Left lung (tissue), 10 donors: Measurements from ENCODE around the gene FAM107B. TPM values are rescaled to one million over a fixed set of nuclear protein-coding genes. Genes with fewer than 3 reads are reported as not detected.

Experiments
- ATAC-seq: fragments of 200-7000 bp; cut with Tn5 transposase; one replicate; pipeline ENCODE4 v1.9.1; 2020; ENCODE audit warnings: moderate library complexity
- DNase-seq, 4 donors: peaks; one replicate each; pipeline ENCODE4 v3.0.0-alpha.2; 2013 to 2020
- H3K27ac ChIP-seq, 2 donors: fragments of 200-600 bp; sonication (generic) in 1 of 2; one replicate each; pipeline versions ENCODE4 v1.5.0 to v1.8.0; 2020 to 2021
- H3K27me3 ChIP-seq, 2 donors: fragments of 200-600 bp; sonication (generic) in 1 of 2; one replicate each; pipeline versions ENCODE4 v1.5.0 to v1.8.0; 2020 to 2021
- H3K36me3 ChIP-seq, 2 donors: fragments of 200-600 bp; sonication (generic) in 1 of 2; one replicate each; pipeline versions ENCODE4 v1.5.0 to v1.8.0; 2020 to 2021
- H3K4me1 ChIP-seq, 2 donors: fragments of 200-600 bp; one replicate each; pipeline ENCODE4 v1.8.0; 2021
- H3K4me3 ChIP-seq, 2 donors: fragments of 200-600 bp; sonication (generic) in 1 of 2; one replicate each; pipeline versions ENCODE4 v1.5.0 to v1.8.0; 2020 to 2021; ENCODE audit warnings: mild to moderate bottlenecking in 1 of 2
- H3K9me3 ChIP-seq, 2 donors: fragments of 200-600 bp; sonication (generic) in 1 of 2; one replicate each; pipeline versions ENCODE4 v1.5.0 to v1.8.0; 2020 to 2021
- intact Hi-C, 2 donors: fragments of 100-400 bp; cut with DNase I; formaldehyde crosslinking; loops; one replicate each; pipeline versions ENCODE4 v1.11.2 to v1.14.2; 2022
- polyA plus RNA-seq, 6 donors: library from polyadenylated mRNA; unstranded; fragments of 120-200 nt; gene quantifications; one replicate each; pipeline ENCODE4 v1.2.1, GENCODE V29; 2013; ENCODE audit not compliant: insufficient read length in 6 of 6
- total RNA-seq, 2 donors: library from RNA; stranded (reverse); fragmentation: NEBNext Ultra II Directional; extraction: Animal tissue kit (Norgen Biotek cat#: 25700); gene quantifications; one replicate each; pipeline ENCODE4 v1.2.1, GENCODE V29; 2021
- TF ChIP-seq, protein P1 (sequence below), 2 donors: fragments of 200-600 bp; sonication (generic) in 1 of 2; IDR thresholded peaks; one replicate each; pipeline versions ENCODE4 v1.5.0 to v1.8.0; 2021; ENCODE audit warnings: antibody characterized with exemption in 2 of 2
- donor health status: DM: no; HTN: yes; CAD: no.
- donor health status: DM: no; HTN: no; CAD: no.

FAM107B gene
- total and polyA plus RNA-seq, 8 donors = 66.2 to 93.6 (median 83.0) TPM

DNA sequence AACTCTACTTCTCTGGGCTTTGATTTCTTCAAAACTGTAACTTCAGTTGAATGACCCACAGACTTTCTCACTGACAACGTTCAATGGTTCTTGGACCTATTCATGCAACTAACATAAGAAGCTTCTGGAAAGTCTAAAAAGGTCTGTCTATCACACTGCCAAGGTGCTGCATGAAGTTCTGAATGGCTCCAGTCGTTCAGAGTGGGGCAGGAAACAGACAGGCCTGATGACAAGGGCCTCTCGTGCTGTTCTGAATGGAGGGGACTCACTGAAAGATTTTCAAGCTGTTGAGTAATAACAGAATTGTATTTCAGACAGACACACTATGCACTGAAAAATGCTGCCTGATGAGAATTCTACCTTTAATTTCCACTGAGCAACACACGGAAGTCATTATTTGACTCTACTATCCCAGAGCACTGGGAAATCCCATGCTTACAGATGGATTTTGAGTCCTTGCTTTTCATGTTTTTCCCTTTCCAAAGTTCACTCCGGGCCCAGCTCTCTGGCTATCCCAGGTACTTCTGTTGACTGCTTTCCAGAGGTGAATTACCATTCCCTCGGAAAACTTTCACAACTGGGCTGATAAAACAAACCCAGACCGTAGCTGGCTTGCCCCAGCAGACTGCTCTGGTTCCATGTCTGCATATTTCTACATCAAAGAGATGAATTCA, 239.1 kb downstream of the FAM107B start:
- DNase-seq = no peak
- Histone ChIP-seq H3K4me1 (peaks cover 0 to 22% of the 10 kb centered on the region in 2 donors), H3K4me3 (no peak overlapping the region), H3K9me3 (no peaks in the 10 kb centered on the region), H3K27me3 (no peaks in the 10 kb centered on the region), H3K36me3 (peaks cover 0 to 22% of the 10 kb centered on the region in 2 donors), H3K27ac (no peak overlapping the region)
- TF ChIP-seq, protein P1, sequence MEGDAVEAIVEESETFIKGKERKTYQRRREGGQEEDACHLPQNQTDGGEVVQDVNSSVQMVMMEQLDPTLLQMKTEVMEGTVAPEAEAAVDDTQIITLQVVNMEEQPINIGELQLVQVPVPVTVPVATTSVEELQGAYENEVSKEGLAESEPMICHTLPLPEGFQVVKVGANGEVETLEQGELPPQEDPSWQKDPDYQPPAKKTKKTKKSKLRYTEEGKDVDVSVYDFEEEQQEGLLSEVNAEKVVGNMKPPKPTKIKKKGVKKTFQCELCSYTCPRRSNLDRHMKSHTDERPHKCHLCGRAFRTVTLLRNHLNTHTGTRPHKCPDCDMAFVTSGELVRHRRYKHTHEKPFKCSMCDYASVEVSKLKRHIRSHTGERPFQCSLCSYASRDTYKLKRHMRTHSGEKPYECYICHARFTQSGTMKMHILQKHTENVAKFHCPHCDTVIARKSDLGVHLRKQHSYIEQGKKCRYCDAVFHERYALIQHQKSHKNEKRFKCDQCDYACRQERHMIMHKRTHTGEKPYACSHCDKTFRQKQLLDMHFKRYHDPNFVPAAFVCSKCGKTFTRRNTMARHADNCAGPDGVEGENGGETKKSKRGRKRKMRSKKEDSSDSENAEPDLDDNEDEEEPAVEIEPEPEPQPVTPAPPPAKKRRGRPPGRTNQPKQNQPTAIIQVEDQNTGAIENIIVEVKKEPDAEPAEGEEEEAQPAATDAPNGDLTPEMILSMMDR (IDR thresholded peaks at IDR 0.05) = no peak
- intact Hi-C loops = no loop called here
- ATAC-seq = no peak

- intact Hi-C loops = no loop called here
- no peak for ATAC-seq
- no peak overlapping the region for H3K27ac ChIP-seq
Measured at GRCh38 chr10:14534152-14534551, 240.5 kb downstream of the FAM107B start.

DNA sequence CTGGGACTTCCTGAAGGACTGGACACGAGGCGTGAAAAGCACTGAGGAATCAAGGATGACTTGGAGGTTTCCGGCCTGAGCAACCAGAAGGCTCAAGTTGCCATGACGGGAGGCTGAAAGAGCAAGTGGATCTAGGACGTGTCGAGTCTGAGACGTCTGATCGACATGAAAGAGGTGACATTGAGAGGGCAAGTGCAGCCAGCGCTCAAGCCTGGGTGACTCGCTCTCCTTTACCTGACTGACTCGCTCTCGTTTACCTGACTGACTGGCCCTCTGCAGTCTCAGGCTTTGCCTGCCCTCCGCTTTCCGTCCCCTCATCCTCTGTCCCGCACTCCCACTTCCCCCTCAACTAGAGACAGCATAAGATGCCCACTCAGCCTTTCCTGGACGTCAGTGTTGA, 241.4 kb downstream of the FAM107B start:
- H3K4me3 ChIP-seq = no peak overlapping the region
- DNase-seq = no peak
- intact Hi-C loops = no loop called here
- no peak overlapping the region for H3K27ac ChIP-seq
- peaks cover 0 to 43% of the 10 kb centered on the region in 2 donors for H3K36me3 ChIP-seq
- no peaks in the 10 kb centered on the region for H3K27me3 ChIP-seq
- no peaks in the 10 kb centered on the region for H3K9me3 ChIP-seq
- TF ChIP-seq, protein P1 (IDR thresholded peaks at IDR 0.05) = no peak
- ATAC-seq = no peak
- H3K4me1 ChIP-seq = peaks cover 0 to 11% of the 10 kb centered on the region in 2 donors

More at GRCh38 chr10:14534152-14534551, 240.5 kb downstream of the FAM107B start:
- peaks cover 0 to 34% of the 10 kb centered on the region in 2 donors for H3K36me3 ChIP-seq
- no peak for DNase-seq
- no peaks in the 10 kb centered on the region for H3K9me3 ChIP-seq
- H3K4me1 ChIP-seq = peaks cover 0 to 11% of the 10 kb centered on the region in 2 donors
- TF ChIP-seq, protein P1 (IDR thresholded peaks at IDR 0.05) = no peak
- no peaks in the 10 kb centered on the region for H3K27me3 ChIP-seq
- H3K4me3 ChIP-seq = no peak overlapping the region

DNA sequence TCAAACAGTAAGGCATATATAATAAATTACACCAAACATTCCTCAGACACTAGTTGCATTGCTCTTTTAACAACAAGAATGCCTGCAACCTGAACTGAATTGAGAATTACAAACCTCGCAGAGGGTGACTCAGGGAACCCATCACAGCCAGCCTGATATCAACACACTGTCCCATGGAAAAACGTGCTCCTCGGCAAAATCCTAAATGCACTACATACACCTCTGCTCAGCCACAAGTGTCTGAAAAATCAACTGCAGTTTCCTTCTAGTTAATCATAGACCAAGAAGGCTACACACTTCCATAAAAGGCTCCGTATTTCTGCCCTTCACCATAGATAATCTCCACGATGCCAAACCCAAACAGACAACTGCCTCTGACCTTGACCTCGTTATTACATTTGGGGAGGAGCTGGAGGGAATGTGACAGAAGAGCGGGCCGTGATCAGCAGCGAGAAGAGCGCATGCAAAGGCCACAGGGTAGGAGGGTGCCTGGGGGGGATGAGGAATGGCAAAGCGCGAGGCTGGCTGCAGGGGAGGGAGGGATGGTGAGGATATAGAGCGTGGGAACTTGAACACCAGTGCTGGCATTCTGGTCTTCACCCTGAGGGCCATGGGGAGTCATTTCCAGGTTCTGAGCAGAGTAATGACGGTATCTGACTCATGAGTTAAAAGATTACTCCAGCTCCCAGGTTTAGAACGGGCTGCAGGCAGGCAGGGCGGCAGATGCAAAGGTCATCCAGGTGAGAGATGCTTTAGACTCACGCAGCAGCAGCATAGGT, 242.0 kb downstream of the FAM107B start:
- ATAC-seq (no peak), DNase-seq (no peak)
- Histone ChIP-seq H3K27me3 (no peaks in the 10 kb centered on the region), H3K27ac (no peak overlapping the region), H3K9me3 (no peaks in the 10 kb centered on the region), H3K4me3 (no peak overlapping the region), H3K4me1 (peaks cover 0 to 11% of the 10 kb centered on the region in 2 donors), H3K36me3 (peaks cover 0 to 47% of the 10 kb centered on the region in 2 donors)
- intact Hi-C loops = no loop called here
- TF ChIP-seq, protein P1 (IDR thresholded peaks at IDR 0.05) = no peak

GRCh38 chr10:14531974-14532373, 242.7 kb downstream of the FAM107B start:
- TF ChIP-seq, protein P1 (IDR thresholded peaks at IDR 0.05) = no peak
- H3K27ac ChIP-seq = no peak overlapping the region
- DNase-seq (no peak), ATAC-seq (no peak)
- peaks cover 0 to 53% of the 10 kb centered on the region in 2 donors for H3K36me3 ChIP-seq
- H3K9me3 ChIP-seq = no peaks in the 10 kb centered on the region
- no peak overlapping the region for H3K4me3 ChIP-seq
- H3K27me3 ChIP-seq = no peaks in the 10 kb centered on the region
- intact Hi-C loops = no loop called here
- H3K4me1 ChIP-seq = peaks cover 0 to 5% of the 10 kb centered on the region in 2 donors
